Ovary (tissue), 3 donors: Measurements from ENCODE around the gene NPTN.

Experiments
- EP300 ChIP-seq: sonication (generic); formaldehyde crosslinking; IDR thresholded peaks from one replicate; pipeline ENCODE4 v1.6.1; 2017; ENCODE audit warnings: antibody characterized with exemption
- POLR2A ChIP-seq: fragments of 450-650 bp; IDR thresholded peaks from one replicate; pipeline ENCODE4 v1.6.1; 2017; ENCODE audit warnings: antibody characterized with exemption, mild to moderate bottlenecking, moderate library complexity
- TF ChIP-seq, protein P1 (sequence below), 3 donors: fragments of 450-650 bp in 2 of 3; fragments of 200-600 bp in 1 of 3; IDR thresholded peaks; one replicate each; pipeline versions ENCODE4 v1.5.1 to v1.8.0; 2016 to 2022; ENCODE audit warnings: antibody characterized with exemption in 3 of 3, mild to moderate bottlenecking in 1 of 3
- donor health status: DM: no; HTN: no; CAD: no.

DNA sequence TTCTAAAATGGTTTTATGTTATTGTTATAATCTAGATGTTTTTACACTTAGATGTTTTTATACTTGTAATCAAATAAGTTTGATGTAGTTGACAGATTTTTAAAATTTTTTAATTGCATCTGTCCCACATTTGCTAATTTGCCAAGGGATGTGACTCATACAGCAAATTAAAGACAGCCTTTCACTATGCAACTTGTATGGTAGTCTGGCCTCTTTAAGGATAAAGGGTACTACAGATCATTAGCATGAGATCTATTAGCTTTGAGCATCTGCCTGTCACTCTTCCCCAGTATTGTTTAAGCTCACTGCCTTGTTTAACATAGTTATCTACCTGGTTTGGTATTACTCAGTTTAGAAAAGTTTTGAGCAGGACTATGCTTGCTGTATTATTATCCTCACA is 83.0 kb downstream of the NPTN start:
- TF ChIP-seq, protein P1, sequence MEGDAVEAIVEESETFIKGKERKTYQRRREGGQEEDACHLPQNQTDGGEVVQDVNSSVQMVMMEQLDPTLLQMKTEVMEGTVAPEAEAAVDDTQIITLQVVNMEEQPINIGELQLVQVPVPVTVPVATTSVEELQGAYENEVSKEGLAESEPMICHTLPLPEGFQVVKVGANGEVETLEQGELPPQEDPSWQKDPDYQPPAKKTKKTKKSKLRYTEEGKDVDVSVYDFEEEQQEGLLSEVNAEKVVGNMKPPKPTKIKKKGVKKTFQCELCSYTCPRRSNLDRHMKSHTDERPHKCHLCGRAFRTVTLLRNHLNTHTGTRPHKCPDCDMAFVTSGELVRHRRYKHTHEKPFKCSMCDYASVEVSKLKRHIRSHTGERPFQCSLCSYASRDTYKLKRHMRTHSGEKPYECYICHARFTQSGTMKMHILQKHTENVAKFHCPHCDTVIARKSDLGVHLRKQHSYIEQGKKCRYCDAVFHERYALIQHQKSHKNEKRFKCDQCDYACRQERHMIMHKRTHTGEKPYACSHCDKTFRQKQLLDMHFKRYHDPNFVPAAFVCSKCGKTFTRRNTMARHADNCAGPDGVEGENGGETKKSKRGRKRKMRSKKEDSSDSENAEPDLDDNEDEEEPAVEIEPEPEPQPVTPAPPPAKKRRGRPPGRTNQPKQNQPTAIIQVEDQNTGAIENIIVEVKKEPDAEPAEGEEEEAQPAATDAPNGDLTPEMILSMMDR (IDR thresholded peaks at IDR 0.05): no peak
- TF ChIP-seq POLR2A (no peak), EP300 (no peak)
